Panc1 (cell line): ENCODE data around the gene VTI1A. TPM values are rescaled to one million over a fixed set of nuclear protein-coding genes. Genes with fewer than 3 reads are reported as not detected.
A peak's percentile ranks its signal among the peaks of the same experiment; 100 is the strongest.

Source experiments
- ATAC-seq: fragments of 200-7000 bp; cut with Tn5 transposase; 2 replicates; pipeline ENCODE4 v1.9.1; 2020; ENCODE audit warnings: mild to moderate bottlenecking, moderate library complexity
- BruUV-seq: library from RNA; stranded (reverse); fragments of 400-500 nt; replicated peaks from 2 replicates; lab custom pipeline; 2021; lab: Mats Ljungman, UMichigan
- CTCF ChIA-PET: fragments of 300-600 bp; sonication (Branson Sonifier 250); formaldehyde crosslinking; loops from one replicate; lab custom pipeline; 2022; ENCODE audit warnings: antibody characterized with exemption; lab: Charles Lee
- POLR2A ChIA-PET: fragments of 300-600 bp; sonication (Branson Sonifier 250); formaldehyde crosslinking; loops from one replicate; lab custom pipeline; 2022; ENCODE audit warnings: antibody characterized with exemption; lab: Charles Lee
- DNase-seq: peaks from one replicate; pipeline ENCODE4 v3.0.0-alpha.2; 2010; ENCODE audit warnings: low read depth, low spot score
- H3K27ac ChIP-seq: 2 replicates; pipeline ENCODE4 v1.5.1; 2011; ENCODE audit warnings: mild to moderate bottlenecking, low read length, inconsistent platforms
- H3K27me3 ChIP-seq: fragments of 200-500 bp; sonication (Bioruptor generic); 2 replicates; pipeline ENCODE4 v1.6.0; 2014; ENCODE audit warnings: low read length, inconsistent platforms; ENCODE audit not compliant: control insufficient read depth, insufficient read depth
- H3K36me3 ChIP-seq: fragments of 200-500 bp; sonication (Bioruptor generic); 2 replicates; pipeline ENCODE4 v1.5.1; 2014; ENCODE audit warnings: inconsistent platforms, mild to moderate bottlenecking, low read length, moderate library complexity; ENCODE audit not compliant: control insufficient read depth, insufficient read depth
- H3K4me1 ChIP-seq: 2 replicates; pipeline ENCODE4 v1.5.1; 2011; ENCODE audit warnings: inconsistent platforms, mild to moderate bottlenecking, low read length, moderate library complexity; ENCODE audit not compliant: control insufficient read depth, insufficient read depth
- H3K4me3 ChIP-seq, 2 experiments: 2 replicates each; pipeline ENCODE4 v1.5.1; 2011 to 2012; ENCODE audit warnings: low read depth in 2 of 2, low read length in 2 of 2, mild to moderate bottlenecking in 2 of 2, inconsistent platforms in 1 of 2, moderate library complexity in 1 of 2
- H3K9me3 ChIP-seq: fragments of 200-500 bp; sonication (Bioruptor generic); 2 replicates; pipeline ENCODE4 v1.5.1; 2014; ENCODE audit warnings: low read depth, mild to moderate bottlenecking, inconsistent platforms, low read length, moderate library complexity; ENCODE audit not compliant: control insufficient read depth, insufficient read depth
- CTCF ChIP-seq: fragments of 450-650 bp; IDR thresholded peaks from 2 replicates; pipeline ENCODE4 v1.5.1; 2017; ENCODE audit warnings: mild to moderate bottlenecking
- POLR2AphosphoS5 ChIP-seq: IDR thresholded peaks from 2 replicates; pipeline ENCODE4 v1.6.1; 2012; ENCODE audit warnings: mild to moderate bottlenecking, low read depth, low read length, moderate library complexity
- REST ChIP-seq, 2 experiments: IDR thresholded peaks; 2 replicates each; pipeline ENCODE4 v1.6.1; 2011 to 2012; ENCODE audit warnings: low read depth in 2 of 2, control low read depth in 1 of 2, low read length in 1 of 2, mild to moderate bottlenecking in 1 of 2, moderate library complexity in 1 of 2; ENCODE audit not compliant: insufficient read depth in 1 of 2
- SIN3A ChIP-seq: IDR thresholded peaks from 2 replicates; pipeline ENCODE4 v1.6.1; 2012; ENCODE audit warnings: low read depth, mild to moderate bottlenecking, low read length, moderate library complexity, borderline replicate concordance; ENCODE audit not compliant: insufficient read depth
- TCF7L2 ChIP-seq: IDR thresholded peaks from 2 replicates; pipeline ENCODE4 v1.6.1; 2011; ENCODE audit warnings: mild to moderate bottlenecking, low read depth, low read length, inconsistent platforms
- in situ Hi-C: cut with HindIII; loops from 2 replicates; pipeline ENCODE4 v1.10.0; 2016; ENCODE audit warnings: low sequenced_read_pairs, low pct_unique_long_range_greater_than_20kb
- intact Hi-C: fragments of 100-400 bp; cut with micrococcal nuclease; formaldehyde crosslinking; loops from one replicate; pipeline ENCODE4 v1.10.0; 2022; ENCODE audit not compliant: unreplicated experiment
- total RNA-seq: library from RNA; stranded (reverse); gene quantifications from one replicate; pipeline ENCODE4 v1.2.1, GENCODE V29; 2021; ENCODE audit not compliant: unreplicated experiment

Gene VTI1A
- total RNA-seq, 1 experiment from 2014 or later, result 36.3 TPM

DNA sequence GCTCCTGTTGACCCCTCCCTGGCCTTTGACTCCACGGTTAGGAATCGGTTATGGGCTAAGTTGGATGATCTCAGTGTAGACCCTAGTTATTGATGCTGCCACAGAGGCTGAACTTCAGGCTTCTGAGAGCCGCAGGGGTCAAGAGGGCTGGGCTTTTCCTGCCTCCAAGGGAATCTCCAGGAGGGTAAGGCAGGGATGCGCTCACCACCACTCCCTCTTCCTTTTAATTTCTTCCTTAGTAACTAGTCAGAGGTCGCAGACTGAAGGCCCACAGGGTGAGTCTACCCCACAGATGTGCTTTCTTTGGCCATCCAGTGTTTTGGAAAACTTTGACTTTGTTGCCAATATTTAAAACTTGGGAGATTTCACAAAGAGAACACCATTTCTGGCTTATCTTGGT is 352.0 kb downstream of the VTI1A start:
- no peaks in the 10 kb centered on the region for H3K36me3 ChIP-seq
- intact Hi-C loops, result no loop called here
- no peak overlapping the region for H3K4me3 ChIP-seq
- no peaks in the 10 kb centered on the region; the same call in 1 of the 2 replicates for H3K4me1 ChIP-seq
- H3K27me3 ChIP-seq, result no peaks in the 10 kb centered on the region
- ATAC-seq (no peak), DNase-seq (no peak)
- H3K9me3 ChIP-seq, result no peaks in the 10 kb centered on the region
- ChIA-PET CTCF (no interaction called here), POLR2A (no interaction called here)
- BruUV-seq, result no TSS peak
- TF ChIP-seq REST (IDR thresholded peaks at IDR 0.05; ENCODE audit: insufficient read depth in 1 of 2, low read depth in 2 of 2, low read length in 1 of 2) (no peak), POLR2AphosphoS5 (no peak), SIN3A (no peak), CTCF (no peak), TCF7L2 (no peak)
- in situ Hi-C loops, result no loop called here
- H3K27ac ChIP-seq, result no peak overlapping the region

- Histone ChIP-seq H3K4me1 (no peaks in the 10 kb centered on the region), H3K36me3 (no peaks in the 10 kb centered on the region), H3K27ac (no peak overlapping the region), H3K4me3 (no peak overlapping the region), H3K27me3 (no peaks in the 10 kb centered on the region), H3K9me3 (no peaks in the 10 kb centered on the region)
- intact Hi-C loops, result no loop called here
- ATAC-seq (no peak), DNase-seq (no peak)
- CTCF ChIA-PET, result no interaction called here
- BruUV-seq, result TSS peak; percentile 28
- POLR2A ChIA-PET, result no interaction called here
- TF ChIP-seq POLR2AphosphoS5 (no peak), CTCF (no peak), TCF7L2 (no peak), REST (IDR thresholded peaks at IDR 0.05; ENCODE audit: insufficient read depth in 1 of 2, low read depth in 2 of 2, low read length in 1 of 2) (no peak), SIN3A (no peak)
- in situ Hi-C loops, result no loop called here
These were observed 352.9 kb downstream of the VTI1A start for GRCh38 chr10:112799726-112800510.
